Astrocyte (in vitro differentiated cells and primary cell): ENCODE measurements around the gene CST11. TPM values are rescaled to one million over a fixed set of nuclear protein-coding genes. Genes with fewer than 3 reads are reported as not detected.

Source experiments
- DNase-seq: peaks from one replicate; pipeline ENCODE4 v3.0.0-alpha.2; 2010; ENCODE audit warnings: low read depth
- FAIRE-seq: peaks from 2 replicates; lab custom pipeline; 2011; peaks lifted over from hg19 to GRCh38; lab: Jason Lieb, UNC
- H2AFZ ChIP-seq: 2 replicates; pipeline ENCODE4 v1.6.0; 2012; ENCODE audit warnings: low read depth, low read length, inconsistent platforms
- H3K27ac ChIP-seq: 2 replicates; pipeline ENCODE4 v1.5.1; 2011; ENCODE audit warnings: low read depth, low read length, inconsistent platforms
- H3K27me3 ChIP-seq: 2 replicates; pipeline ENCODE4 v1.6.0; 2011; ENCODE audit warnings: low read length, inconsistent platforms; ENCODE audit not compliant: insufficient read depth
- H3K36me3 ChIP-seq: 2 replicates; pipeline ENCODE4 v1.5.1; 2011; ENCODE audit warnings: low read length, inconsistent platforms; ENCODE audit not compliant: insufficient read depth
- H3K4me1 ChIP-seq: 2 replicates; pipeline ENCODE4 v1.5.1; 2011; ENCODE audit warnings: low read length, inconsistent platforms; ENCODE audit not compliant: insufficient read depth
- H3K4me2 ChIP-seq: 2 replicates; pipeline ENCODE4 v1.6.0; 2012; ENCODE audit warnings: low read length, inconsistent platforms
- H3K4me3 ChIP-seq: 2 replicates; pipeline ENCODE4 v1.5.1; 2011; ENCODE audit warnings: low read depth, mild to moderate bottlenecking, low read length, inconsistent platforms; ENCODE audit not compliant: insufficient read depth
- H3K79me2 ChIP-seq: 2 replicates; pipeline ENCODE4 v1.6.0; 2012; ENCODE audit warnings: mild to moderate bottlenecking, low read length, inconsistent platforms; ENCODE audit not compliant: insufficient read depth
- H3K9ac ChIP-seq: 2 replicates; pipeline ENCODE4 v1.6.0; 2012; ENCODE audit warnings: mild to moderate bottlenecking, low read length, inconsistent platforms
- H3K9me3 ChIP-seq: 2 replicates; pipeline ENCODE4 v1.5.1; 2012; ENCODE audit warnings: low read depth, mild to moderate bottlenecking, low read length, inconsistent platforms; ENCODE audit not compliant: insufficient read depth
- H4K20me1 ChIP-seq: 2 replicates; pipeline ENCODE4 v1.6.0; 2012; ENCODE audit warnings: low read length, inconsistent platforms; ENCODE audit not compliant: insufficient read depth
- H3K27ac Mint-ChIP-seq: one replicate; pipeline ENCODE4 v1.8.0; 2021; ENCODE audit warnings: mild to moderate bottlenecking, mixed read lengths; ENCODE audit not compliant: unreplicated experiment
- H3K27me3 Mint-ChIP-seq: one replicate; pipeline ENCODE4 v1.8.0; 2021; ENCODE audit warnings: low read depth, mixed read lengths; ENCODE audit not compliant: unreplicated experiment
- H3K36me3 Mint-ChIP-seq: one replicate; pipeline ENCODE4 v1.8.0; 2021; ENCODE audit warnings: low read depth, mixed read lengths; ENCODE audit not compliant: unreplicated experiment
- H3K4me1 Mint-ChIP-seq: one replicate; pipeline ENCODE4 v1.8.0; 2021; ENCODE audit warnings: low read depth, mixed read lengths; ENCODE audit not compliant: unreplicated experiment
- H3K4me3 Mint-ChIP-seq: one replicate; pipeline ENCODE4 v1.8.0; 2021; ENCODE audit warnings: mild to moderate bottlenecking, moderate library complexity, mixed read lengths; ENCODE audit not compliant: unreplicated experiment
- H3K9me3 Mint-ChIP-seq: one replicate; pipeline ENCODE4 v1.8.0; 2021; ENCODE audit warnings: mild to moderate bottlenecking, mixed read lengths; ENCODE audit not compliant: unreplicated experiment
- CTCF ChIP-seq: IDR thresholded peaks from 2 replicates; pipeline ENCODE4 v1.5.1; 2011; ENCODE audit warnings: low read depth, mild to moderate bottlenecking, inconsistent platforms, low read length, moderate library complexity; ENCODE audit not compliant: insufficient read depth
- EZH2 ChIP-seq: IDR thresholded peaks from 2 replicates; pipeline ENCODE4 v1.6.1; 2012; ENCODE audit warnings: mild to moderate bottlenecking, low read length, inconsistent platforms; ENCODE audit not compliant: insufficient read depth
- total RNA-seq: library from RNA; stranded (reverse); gene quantifications from 2 replicates; pipeline ENCODE4 v1.2.1, GENCODE V29; 2021

The CST11 gene
- total RNA-seq, 1 donor from 2014 or later: not detected

GRCh38 chr20:23461180-23461579, 8.5 kb upstream of the CST11 start:
- no peak for DNase-seq
- H3K27me3 Mint-ChIP-seq: no peaks in the 10 kb centered on the region

GRCh38 chr20:23459461-23460150, 6.9 kb upstream of the CST11 start:
- H3K27ac ChIP-seq: no peak overlapping the region
- Mint-ChIP-seq H3K36me3 (no peaks in the 10 kb centered on the region), H3K4me1 (no peaks in the 10 kb centered on the region), H3K27me3 (no peaks in the 10 kb centered on the region), H3K27ac (no peak overlapping the region), H3K9me3 (peaks cover 4% of the 10 kb centered on the region), H3K4me3 (no peak overlapping the region)
- no peak overlapping the region for H3K4me3 ChIP-seq
- no peaks in the 10 kb centered on the region for H3K36me3 ChIP-seq
- H3K4me1 ChIP-seq: no peaks in the 10 kb centered on the region
- H3K79me2 ChIP-seq: no peaks in the 10 kb centered on the region
- TF ChIP-seq EZH2: no peak
- TF ChIP-seq CTCF: no peak
- FAIRE-seq: no peak
- DNase-seq: no peak
- H3K4me2 ChIP-seq: no peak overlapping the region
- H3K9ac ChIP-seq: no peak overlapping the region
- no peaks in the 10 kb centered on the region for H3K27me3 ChIP-seq
- H3K9me3 ChIP-seq: no peaks in the 10 kb centered on the region
- no peaks in the 10 kb centered on the region for H4K20me1 ChIP-seq
- H2AFZ ChIP-seq: no peak overlapping the region

More at GRCh38 chr20:23461180-23461579, 8.5 kb upstream of the CST11 start:
- no peak overlapping the region for H2AFZ ChIP-seq
- H3K36me3 ChIP-seq: no peaks in the 10 kb centered on the region
- H3K27ac ChIP-seq: no peak overlapping the region
- H3K9ac ChIP-seq: no peak overlapping the region
- FAIRE-seq: no peak
- no peaks in the 10 kb centered on the region for H3K27me3 ChIP-seq
- no peaks in the 10 kb centered on the region for H4K20me1 ChIP-seq
- no peak overlapping the region for H3K4me2 ChIP-seq
- Mint-ChIP-seq H3K27ac (no peak overlapping the region), H3K36me3 (no peaks in the 10 kb centered on the region), H3K4me3 (no peak overlapping the region), H3K4me1 (no peaks in the 10 kb centered on the region), H3K9me3 (peaks cover 3% of the 10 kb centered on the region)
- H3K4me3 ChIP-seq: no peak overlapping the region
- no peak for TF ChIP-seq EZH2
- no peak for TF ChIP-seq CTCF
- H3K4me1 ChIP-seq: no peaks in the 10 kb centered on the region
- no peaks in the 10 kb centered on the region for H3K79me2 ChIP-seq
- peaks cover 5% of the 10 kb centered on the region for H3K9me3 ChIP-seq

GRCh38 chr20:23456873-23457272, 4.2 kb upstream of the CST11 start:
- Histone ChIP-seq H3K27ac (no peak overlapping the region), H3K27me3 (no peaks in the 10 kb centered on the region), H3K9ac (no peak overlapping the region), H3K4me2 (no peak overlapping the region), H3K79me2 (no peaks in the 10 kb centered on the region), H3K4me1 (no peaks in the 10 kb centered on the region), H3K9me3 (no peaks in the 10 kb centered on the region), H3K4me3 (no peak overlapping the region), H4K20me1 (no peaks in the 10 kb centered on the region), H3K36me3 (no peaks in the 10 kb centered on the region), H2AFZ (no peak overlapping the region)
- DNase-seq (no peak), FAIRE-seq (no peak)
- Mint-ChIP-seq H3K4me1 (no peaks in the 10 kb centered on the region), H3K36me3 (no peaks in the 10 kb centered on the region), H3K4me3 (no peak overlapping the region), H3K27me3 (no peaks in the 10 kb centered on the region), H3K27ac (no peak overlapping the region), H3K9me3 (peaks cover 4% of the 10 kb centered on the region)
- TF ChIP-seq CTCF (no peak), EZH2 (no peak)
